ENCODE measurements around the gene SPOCK1.

SPOCK1 gene

DNA sequence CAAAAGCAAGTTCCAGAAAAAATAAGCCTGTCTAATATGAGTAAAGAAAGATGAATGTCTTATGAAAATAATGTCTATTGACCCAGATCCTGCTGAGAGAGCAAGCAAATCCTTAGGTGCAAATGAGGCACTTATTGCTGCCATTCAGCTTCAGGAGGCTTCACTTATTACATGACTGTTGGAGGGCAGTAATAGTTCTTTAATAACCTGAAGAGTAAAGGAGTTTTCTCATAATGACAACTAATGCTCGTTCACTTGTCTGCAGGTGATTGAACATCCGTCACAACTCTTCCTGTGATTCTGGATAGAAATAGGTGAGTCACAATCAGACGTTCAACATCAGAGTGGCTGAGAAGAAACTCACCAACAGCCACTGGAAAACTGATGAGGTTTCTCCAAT is 58.3 kb downstream of the SPOCK1 start:
- DNase-seq = no peak

DNA sequence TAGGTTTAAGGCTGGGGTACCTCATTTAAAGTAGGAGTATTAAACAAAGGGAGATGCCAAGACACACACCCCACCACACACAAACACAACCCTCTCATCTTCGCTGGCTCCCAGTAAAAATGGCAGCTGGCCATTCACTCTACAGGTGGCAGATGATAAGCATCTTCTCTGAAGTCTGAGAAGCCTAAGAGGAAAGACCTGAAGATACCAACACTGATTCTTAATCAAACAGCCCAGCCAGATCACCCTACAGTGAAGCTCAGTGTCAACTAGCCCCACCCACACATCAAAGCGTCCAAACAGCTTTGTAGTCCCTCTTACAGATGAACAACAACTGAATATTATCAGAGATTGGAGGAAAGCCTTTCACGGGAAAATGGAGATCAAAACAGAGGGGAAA is 59.5 kb downstream of the SPOCK1 start:
- DNase-seq = no peak

DNA sequence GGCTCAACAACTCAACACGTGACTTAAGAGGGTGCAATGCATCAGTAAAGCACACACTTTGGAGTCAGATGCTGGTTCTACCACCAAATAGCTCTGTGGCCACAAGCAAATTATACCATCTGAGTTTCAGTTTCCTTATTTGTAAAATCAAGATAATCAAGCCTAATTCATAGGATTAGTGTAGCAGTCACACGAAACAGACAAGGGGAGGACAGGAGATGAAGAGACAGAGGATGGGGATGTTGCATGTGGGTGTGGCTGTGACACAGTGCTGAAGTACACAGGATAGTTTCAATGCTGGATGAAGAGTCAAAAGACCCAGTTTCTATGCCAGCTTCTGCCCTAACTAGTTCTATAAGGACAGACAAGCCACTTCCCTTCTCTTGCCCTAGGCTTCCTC is 60.2 kb downstream of the SPOCK1 start:
- no peak for DNase-seq

DNA sequence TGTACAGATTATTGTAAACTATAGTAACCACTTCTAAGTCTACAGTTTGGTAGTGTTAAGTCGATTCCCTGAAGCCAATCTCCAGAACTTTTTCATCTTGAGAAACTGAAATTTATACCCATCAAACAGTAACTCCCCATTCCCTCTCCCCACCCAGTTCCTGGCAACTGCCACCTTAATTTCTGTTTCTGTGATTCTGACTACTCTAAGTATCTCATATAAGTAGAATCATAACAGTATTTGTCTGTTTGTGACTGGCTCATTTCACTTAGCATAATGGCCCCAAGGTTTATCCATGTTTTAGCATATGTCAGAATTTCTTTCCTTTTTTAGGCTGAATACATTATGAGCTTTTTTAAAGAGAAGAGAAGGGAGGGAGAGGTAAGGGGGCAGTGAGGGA is 61.4 kb downstream of the SPOCK1 start:
- no peak for DNase-seq

DNA sequence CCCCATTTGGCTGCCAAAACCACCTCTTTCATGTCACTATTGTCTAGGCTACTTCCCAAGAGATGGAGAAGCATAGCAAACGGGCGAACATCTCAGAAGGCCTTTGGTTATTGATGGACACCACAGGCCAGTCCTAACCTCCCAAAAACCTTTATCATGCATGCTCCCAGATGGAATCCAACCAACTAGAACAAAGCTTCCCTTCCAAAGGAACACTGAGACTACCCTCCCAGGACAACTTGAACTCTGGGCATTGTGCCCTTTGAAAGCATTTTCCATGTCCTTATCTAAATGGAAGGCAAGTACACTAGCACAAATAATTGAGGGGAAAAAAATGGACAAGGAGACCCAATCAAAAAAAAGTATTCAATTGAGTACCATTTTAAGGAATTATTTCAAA is 65.6 kb downstream of the SPOCK1 start:
- no peak for DNase-seq

DNA sequence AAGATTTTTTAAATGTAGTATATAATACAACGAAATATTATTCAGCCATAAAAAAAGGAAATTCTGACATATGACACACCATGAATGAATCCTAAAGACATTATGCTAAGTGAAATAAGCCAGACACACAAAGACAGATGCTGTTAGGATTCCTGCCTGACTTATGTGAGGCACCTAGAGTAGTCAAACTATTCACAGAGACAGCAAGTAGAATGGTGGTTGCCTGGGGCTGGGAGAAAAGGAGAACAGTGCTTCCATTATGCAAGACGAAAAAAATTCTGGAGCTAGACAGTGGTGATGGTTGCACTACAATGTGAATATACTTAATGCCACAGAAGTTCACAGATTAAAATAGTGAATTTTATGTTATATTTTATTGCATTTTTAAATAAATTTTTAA is 66.8 kb downstream of the SPOCK1 start:
- DNase-seq = no peak

DNA sequence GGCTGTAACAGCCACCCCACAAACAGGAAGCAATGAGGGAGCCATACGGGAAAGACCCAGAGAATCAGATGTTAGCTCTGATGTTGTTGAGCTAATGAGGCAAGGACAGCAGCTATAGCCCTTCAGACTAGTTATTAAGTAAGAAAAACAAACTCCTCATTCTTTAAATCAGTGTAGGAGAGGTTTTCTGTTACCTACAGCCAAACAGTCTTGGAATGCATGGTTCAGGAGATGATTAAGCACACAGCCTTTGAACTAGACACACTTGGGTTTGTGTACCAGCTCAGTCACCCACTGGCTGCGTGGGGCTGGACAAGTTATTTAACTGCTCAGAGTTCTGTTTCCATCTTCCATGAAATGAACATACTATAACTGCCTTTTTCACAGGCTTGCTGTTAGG is 68.1 kb downstream of the SPOCK1 start:
- no peak for DNase-seq

DNA sequence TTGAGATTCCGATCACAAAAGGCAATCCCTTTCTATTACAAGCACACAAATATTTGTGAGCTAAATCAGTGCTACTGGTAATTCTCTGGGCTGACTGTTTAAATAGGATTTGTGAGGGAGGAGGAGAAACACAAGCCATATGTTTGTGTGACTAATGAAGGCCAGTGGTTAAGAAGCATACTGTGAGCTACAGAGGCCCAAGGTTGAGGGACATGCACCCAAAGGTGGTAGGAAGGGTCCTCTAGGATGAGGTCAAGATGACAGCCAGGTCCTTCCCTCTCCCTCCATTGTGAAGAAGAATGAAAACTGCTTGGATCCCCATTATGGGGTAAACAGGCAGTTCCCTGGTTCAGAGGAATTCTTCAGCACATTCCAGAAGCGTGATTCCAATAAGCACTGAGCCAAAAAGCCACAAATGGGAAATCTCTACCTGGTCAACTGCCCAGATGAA is 83.9 kb downstream of the SPOCK1 start:
- no peak for DNase-seq

DNA sequence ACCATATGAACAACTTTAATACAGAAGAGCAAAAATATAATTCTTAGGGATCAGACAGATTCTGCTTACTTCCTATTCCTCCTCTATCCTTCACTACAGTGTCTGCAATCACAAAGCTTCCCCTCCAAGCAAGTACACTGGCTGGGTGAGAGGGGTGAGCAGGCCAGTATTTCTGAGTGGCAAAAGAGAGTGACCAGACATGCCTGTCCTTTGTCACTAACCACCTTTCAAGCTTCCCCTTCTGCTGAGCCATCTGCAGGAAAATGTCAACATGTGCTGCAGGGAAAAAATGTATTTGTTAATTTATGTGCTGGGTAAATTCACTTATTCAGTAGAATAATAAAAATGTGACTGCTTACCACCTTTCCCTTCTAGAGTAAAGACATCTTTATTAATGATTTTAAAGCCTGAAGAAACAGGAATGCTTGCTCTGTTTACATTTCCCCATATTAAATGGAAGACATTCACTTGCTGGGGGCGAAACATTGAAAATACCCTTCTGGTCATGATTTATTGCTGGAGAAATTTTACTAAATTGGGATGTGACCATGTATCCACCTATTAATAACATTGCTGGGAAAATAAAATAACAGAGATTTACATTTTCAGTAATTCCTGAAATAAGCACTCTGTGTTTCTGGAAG is 84.9 kb downstream of the SPOCK1 start:
- no peak for DNase-seq

DNA sequence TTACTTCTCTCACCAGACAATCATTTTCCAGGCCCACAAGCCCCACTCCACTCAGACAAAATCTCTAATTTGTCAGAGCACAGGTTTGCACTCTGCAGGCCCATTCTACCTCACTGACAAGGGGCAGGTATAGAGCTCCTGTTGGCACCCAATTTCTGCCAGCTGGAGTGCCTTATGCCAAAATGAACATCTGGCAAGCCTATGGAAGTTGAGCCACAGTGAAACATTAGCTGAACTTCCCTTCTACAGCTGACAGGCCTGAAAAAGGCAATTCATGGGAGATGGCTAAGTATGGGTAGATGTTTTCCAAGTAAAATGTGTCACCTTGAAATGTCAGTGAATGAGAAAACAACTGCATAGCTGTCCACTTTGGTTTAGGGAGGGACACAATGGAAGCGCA is 87.0 kb downstream of the SPOCK1 start:
- no peak for DNase-seq

DNA sequence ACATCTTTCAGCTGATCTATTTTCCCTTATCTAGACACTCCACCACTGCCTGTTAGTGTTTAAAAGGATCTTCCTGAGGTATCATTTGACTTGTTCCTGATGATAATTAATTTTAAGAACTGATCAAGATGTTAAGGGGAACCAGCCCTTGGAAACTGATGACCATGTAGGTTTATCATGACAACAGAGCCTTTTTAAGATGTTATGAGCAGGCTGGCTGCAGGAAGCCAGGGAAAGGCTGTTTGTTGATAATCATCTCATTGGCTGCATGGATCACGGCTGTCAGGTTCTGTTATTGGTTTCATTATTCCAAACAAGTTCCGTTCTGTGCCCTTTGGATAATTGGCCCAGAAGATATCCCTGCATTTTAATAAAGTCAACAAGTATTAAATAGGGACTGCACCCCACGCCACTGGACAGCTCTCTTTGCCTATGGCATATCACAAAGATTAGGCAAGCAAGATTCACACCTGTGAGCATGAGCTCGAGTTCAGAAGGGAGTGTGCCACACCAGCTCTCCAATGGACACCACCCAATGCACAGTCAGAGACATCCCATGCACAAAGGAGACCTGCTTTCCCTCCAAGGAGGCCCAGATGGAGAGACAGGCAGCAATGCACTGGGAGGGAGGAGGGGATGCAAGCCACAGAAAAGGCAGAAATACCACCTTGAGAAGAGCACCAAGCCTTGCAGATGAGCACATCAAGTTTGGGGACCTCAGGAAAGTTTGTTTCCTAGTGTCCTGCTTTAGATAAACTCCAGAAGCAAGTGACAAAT is 88.7 kb downstream of the SPOCK1 start:
- no peak for DNase-seq

DNA sequence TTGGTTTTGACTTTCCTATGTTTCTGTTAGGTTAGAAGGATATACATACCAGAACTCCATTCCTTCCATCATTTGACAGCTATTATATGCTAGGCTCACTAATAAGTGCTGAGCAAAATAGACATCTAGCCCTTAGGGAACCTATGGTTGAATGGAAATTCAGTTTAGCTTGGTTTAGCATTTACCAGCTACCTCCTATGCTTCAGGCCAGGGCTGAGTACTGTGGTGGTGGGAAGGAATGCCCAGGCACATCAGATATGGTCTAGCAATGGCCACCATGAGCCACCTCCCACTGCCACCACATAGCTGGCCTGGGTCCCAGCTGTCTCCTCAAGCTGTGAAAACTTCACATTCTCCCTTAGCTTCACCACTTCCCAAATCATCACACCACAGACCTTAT is 89.4 kb downstream of the SPOCK1 start:
- no peak for DNase-seq

DNA sequence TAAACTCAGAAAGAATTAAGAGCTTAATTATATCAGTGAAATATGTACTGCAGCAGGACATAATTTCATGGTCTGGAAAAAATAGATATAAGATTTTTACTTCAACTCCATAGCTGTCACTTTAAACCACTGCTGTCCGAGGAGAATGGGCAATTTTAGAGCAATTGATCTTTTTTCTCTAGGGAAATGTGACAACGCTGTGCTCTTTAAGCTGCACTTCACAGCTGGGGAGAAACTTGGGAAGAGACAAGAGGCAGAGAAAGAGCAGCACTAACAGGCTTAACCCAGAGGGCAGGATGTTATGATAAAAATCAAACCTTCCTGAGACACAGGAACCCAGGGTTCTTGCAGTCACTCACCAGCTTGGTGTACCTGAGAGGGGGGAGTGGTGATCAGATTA is 92.0 kb downstream of the SPOCK1 start:
- DNase-seq = no peak

DNA sequence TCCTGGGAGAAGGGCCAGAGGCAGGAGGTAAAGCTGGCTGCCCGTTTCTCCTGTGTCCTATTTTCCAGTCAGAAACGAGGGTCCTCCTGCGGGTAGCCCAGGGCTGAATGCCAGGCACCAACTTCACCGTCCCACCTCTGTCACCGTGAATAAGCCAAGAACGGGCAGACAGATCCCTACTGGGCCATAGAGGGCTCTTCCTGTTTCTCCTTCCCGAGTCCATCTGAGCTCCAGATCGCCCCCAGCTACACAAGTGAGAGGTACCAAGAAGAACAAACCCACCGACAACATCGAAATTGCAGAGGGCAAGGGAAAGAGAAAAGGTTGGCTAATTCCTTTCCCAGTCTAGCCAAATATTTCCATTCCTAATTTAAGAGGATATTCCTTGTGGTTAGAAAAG is 93.7 kb downstream of the SPOCK1 start:
- DNase-seq = no peak

DNA sequence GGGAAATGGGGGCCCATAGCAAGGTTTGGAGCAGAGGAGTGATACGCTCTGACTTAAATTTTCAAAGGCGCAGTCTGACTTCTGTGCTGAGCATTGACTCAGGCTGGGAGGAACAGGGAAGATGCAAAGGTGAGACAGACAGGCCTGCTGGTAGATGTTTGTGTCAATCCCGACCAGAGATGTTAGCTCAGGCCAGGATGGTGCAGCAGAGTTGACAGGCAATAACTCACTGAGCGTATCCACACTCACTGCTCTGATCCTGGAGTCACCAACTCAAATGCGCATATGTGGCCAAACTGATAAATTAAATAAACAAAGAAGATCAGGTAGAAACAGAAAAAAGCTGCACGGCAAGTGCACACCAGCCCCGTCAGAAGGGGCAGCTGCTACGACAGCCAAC is 95.3 kb downstream of the SPOCK1 start:
- DNase-seq = no peak

DNA sequence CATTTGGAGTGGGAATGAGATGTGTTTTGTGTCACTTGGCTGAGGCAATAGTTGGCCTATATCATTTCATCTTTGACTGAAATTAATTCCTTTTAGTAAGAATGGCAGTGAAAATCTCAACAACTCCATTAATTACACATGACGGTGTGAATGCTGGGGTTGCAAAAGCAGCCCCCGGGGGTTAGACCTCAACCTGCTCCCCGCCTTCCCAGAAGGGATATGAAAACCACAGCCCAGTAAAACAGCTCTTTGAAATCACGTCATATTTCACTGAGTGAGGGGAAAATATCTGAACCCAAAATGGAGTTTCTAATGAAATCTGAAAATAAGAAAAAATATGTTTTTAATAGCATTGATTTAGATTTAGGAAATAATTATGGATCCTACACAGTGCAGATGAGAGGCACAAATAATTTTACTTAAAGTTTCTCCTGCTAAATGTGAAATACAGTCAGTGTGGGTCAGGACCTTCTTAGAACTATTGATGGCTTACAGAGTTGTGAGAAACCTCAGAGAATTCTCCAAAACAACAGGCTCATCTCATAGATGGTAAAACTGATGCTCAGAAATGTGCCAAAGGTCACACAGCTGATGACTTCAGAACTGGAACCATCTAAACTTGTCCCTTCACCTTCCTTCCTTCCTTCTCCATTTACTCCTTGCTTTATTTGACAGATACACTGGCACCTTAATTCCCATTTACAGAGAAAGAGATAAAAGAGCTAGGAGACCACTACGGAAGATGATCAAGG is 96.5 kb downstream of the SPOCK1 start:
- DNase-seq = no peak

DNA sequence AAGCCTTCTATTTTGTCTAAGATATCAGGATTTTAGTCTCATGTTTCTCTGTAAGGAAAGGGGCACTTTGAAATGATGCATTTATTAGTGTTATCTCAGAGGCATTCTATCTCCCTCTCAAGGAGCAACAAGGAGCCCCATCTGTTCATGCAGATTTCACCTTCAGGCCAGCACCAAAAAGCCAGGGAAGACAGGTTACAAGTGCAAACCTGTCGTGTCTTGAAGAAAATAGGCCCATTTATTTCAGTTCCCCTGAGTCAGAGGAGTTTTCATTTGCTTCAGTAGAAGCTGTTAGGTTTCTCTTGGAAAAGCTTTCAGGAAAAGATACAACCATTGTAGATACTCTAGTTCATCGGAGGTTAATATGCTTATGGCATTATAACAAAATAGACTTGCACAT is 97.2 kb downstream of the SPOCK1 start:
- no peak for DNase-seq

DNA sequence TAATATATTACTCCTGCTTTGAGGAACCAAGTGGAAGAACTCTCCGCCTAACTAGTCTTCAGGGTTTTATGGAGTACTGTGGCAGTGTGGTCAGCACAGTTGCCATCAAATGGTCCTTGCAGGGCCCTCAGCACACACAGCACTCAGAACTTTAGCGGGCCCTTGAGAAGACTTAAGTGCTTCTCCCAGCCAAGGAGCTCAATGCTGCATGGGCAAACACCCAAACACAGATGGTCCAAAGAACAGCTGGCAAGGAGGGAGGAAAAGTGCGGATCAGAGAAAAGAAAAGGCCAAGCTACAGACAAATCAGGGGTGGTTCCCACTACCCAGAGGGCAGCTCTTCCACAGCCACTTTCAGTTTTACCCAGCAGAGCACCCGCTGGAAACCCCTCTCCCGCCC is 98.6 kb downstream of the SPOCK1 start:
- DNase-seq = no peak

DNA sequence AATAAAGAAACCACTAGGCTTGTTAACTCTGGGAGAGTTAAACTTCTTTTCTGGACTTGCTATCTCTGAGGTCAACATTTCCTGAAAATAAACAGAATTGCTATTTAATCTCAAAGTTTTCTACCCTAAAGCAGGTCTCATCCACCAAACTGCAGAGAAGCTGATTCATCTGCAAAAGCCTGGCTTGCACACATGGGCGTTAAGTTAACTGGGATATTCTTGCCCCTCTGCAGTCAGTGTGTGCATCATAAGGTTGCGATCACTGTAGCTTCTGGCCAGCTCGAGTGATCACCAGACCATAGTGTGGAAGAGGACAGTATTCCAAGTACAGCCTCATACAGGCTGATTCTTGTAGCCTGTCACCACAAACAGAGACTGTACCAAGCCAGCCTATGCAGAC is 99.2 kb downstream of the SPOCK1 start:
- no peak for DNase-seq

DNA sequence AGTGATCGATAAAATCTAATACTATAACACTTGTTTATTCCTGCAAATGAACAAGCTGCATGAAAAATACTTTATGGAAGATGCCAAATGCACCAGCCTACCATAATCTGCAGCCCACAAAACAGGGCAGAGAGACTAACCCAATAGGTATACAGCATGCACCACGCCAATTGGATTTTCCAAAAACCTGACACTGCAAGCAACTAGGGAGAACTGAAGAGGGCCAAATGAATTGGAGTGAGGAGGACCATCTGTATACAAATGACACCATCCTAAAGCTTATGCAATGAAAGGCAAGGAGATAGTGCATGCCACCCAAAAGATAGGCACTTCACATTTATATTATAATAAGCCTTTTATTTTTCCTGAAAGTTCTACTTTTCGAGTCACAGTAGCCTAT is 100.4 kb downstream of the SPOCK1 start:
- no peak for DNase-seq

DNA sequence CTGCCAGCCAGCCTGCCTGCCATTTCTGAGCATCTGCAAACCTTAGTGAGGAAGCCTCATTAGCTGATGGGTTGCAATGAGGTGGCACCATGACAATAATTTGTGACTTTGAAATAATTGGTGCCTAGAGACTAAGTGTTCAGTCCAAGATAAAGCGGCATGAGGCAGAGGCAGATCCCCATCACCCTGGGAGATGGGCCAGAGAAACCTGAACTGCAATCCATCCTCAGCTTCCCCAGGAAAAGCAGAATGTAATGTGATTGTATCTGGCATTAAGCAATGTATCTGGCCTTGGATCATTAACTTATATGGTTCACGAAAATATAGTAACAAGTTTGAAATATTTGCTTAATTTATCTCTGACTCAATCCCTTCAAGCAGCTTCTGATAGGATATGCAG is 101.0 kb downstream of the SPOCK1 start:
- no peak for DNase-seq

DNA sequence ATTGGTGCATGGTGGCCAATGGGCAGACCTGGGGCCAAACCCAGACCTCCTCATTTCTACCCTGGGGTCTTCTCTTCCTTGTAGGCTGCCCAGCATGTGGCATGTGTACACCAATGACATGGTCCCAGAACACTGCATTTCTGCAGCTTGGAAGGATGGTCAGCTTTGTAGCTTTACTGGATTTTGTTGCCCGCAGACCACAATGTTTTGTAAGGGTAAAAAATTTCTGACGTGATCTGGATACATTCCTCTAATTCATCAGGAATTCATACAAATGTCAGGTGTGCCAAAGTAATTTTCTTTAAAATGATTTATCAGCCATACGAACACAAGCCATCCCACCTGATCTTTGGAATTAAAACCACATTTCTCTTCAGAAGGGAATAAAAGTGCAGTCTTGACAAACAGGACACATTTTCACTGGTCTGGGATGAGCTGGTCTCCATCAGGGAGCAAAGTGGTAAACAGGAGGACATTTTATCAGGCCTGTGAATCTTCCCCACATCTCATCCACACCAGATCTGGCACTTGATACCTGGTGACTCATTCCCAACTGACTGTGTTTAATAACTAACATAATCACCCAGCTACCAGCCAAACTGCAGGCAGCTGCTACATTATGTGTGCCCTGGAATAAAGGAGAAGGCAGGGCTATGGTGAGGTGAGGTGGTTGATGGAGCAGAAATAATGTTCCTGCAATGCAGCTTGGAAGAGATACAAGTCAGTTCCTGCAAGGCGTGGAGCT is 103.9 kb downstream of the SPOCK1 start:
- no peak for DNase-seq

DNA sequence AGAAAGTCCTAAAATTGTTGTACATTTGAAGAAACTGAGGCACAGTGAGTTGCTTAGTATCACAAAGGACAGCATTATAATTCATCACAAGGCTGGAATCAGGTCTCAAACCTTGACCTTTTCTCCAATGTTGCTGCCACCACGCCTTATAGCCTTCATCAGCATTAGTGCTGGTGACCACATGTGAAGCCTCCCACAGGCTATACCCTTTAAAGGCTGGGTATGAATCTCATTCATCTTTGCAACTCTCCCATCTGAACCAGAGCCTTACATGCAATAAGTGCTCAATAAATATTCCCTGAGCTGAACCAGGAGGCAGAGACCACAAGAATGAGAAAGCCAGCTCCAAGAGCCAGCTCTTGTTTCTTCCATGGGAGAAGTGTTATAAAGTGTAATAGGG is 104.7 kb downstream of the SPOCK1 start:
- DNase-seq = no peak
